OCI-LY7 (cell line): Measurements from ENCODE around the gene EIF4E3. TPM values are rescaled to one million over a fixed set of nuclear protein-coding genes. Genes with fewer than 3 reads are reported as not detected.

Experiments
- BruUV-seq: library from RNA; stranded (reverse); fragments of 400-500 nt; replicated peaks from 2 replicates; lab custom pipeline; 2021; lab: Mats Ljungman, UMichigan
- CTCF ChIA-PET: fragments of 300-600 bp; sonication (Branson Sonifier 250); formaldehyde crosslinking; loops from one replicate; lab custom pipeline; 2022; ENCODE audit warnings: antibody characterized with exemption; ENCODE audit not compliant: unreplicated experiment; lab: Charles Lee
- POLR2A ChIA-PET: fragments of 300-600 bp; sonication (Branson Sonifier 250); formaldehyde crosslinking; loops from one replicate; lab custom pipeline; 2022; ENCODE audit warnings: antibody characterized with exemption; lab: Charles Lee
- DNase-seq: peaks from one replicate; pipeline ENCODE4 v3.0.0-alpha.2; 2015; ENCODE audit warnings: low spot score
- H2AFZ ChIP-seq: fragments of 200-600 bp; sonication (generic), shearing (Covaris generic); 2 replicates; pipeline ENCODE4 v1.6.1; 2014; ENCODE audit warnings: mild to moderate bottlenecking, antibody characterized with exemption, low read length, moderate library complexity
- H3K27ac ChIP-seq: fragments of 200-600 bp; sonication (generic); 2 replicates; pipeline ENCODE4 v1.5.1; 2014; ENCODE audit warnings: mixed run types, low read depth, mild to moderate bottlenecking, moderate library complexity, low read length, inconsistent platforms; ENCODE audit not compliant: poor library complexity, severe bottlenecking
- H3K36me3 ChIP-seq: fragments of 200-600 bp; sonication (generic); 2 replicates; pipeline ENCODE4 v1.6.1; 2014; ENCODE audit warnings: mild to moderate bottlenecking, antibody characterized with exemption, low read length, moderate library complexity, mixed read lengths; ENCODE audit not compliant: insufficient read depth
- H3K4me1 ChIP-seq: fragments of 200-600 bp; sonication (generic); 2 replicates; pipeline ENCODE4 v1.5.1; 2014; ENCODE audit warnings: mild to moderate bottlenecking, low read length; ENCODE audit not compliant: insufficient read depth, poor library complexity, severe bottlenecking
- H3K4me2 ChIP-seq: fragments of 200-600 bp; sonication (generic); 2 replicates; pipeline ENCODE4 v1.6.1; 2014; ENCODE audit warnings: mild to moderate bottlenecking, low read length
- H3K4me3 ChIP-seq: fragments of 200-600 bp; sonication (generic); 2 replicates; pipeline ENCODE4 v1.5.1; 2014; ENCODE audit warnings: mild to moderate bottlenecking, low read depth, low read length; ENCODE audit not compliant: poor library complexity, severe bottlenecking
- H3K79me2 ChIP-seq: fragments of 200-600 bp; sonication (generic); 2 replicates; pipeline ENCODE4 v1.6.1; 2016; ENCODE audit warnings: low read depth, mild to moderate bottlenecking, low read length, moderate library complexity, mixed read lengths; ENCODE audit not compliant: insufficient read depth
- H3K9me2 ChIP-seq: fragments of 200-600 bp; sonication (generic); 2 replicates; pipeline ENCODE4 v1.6.1; 2016; ENCODE audit warnings: mild to moderate bottlenecking, low read length, mixed read lengths; ENCODE audit not compliant: insufficient read depth
- H3K9me3 ChIP-seq: fragments of 200-600 bp; sonication (generic); 2 replicates; pipeline ENCODE4 v1.6.1; 2014; ENCODE audit warnings: mild to moderate bottlenecking, mixed run types, low read length, mixed read lengths
- H4K20me1 ChIP-seq: fragments of 200-600 bp; sonication (generic); 2 replicates; pipeline ENCODE4 v1.6.1; 2014; ENCODE audit warnings: mild to moderate bottlenecking, antibody characterized with exemption, low read length, moderate library complexity, mixed read lengths; ENCODE audit not compliant: insufficient read depth
- EZH2phosphoT487 ChIP-seq: fragments of 200-600 bp; sonication (generic); IDR thresholded peaks from 2 replicates; pipeline ENCODE4 v1.6.1; 2018; ENCODE audit warnings: low read depth, borderline replicate concordance, mild to moderate bottlenecking, mixed run types, antibody characterized with exemption, low read length, moderate library complexity, mixed read lengths
- intact Hi-C: fragments of 100-400 bp; cut with micrococcal nuclease; formaldehyde crosslinking; loops from one replicate; pipeline ENCODE4 v1.10.0; 2022; ENCODE audit not compliant: unreplicated experiment
- total RNA-seq, 2 experiments: library from RNA; depleted of rRNA in 1 of 2; stranded (reverse); fragments of >200 nt in 1 of 2; shearing (Covaris generic) in 1 of 2; gene quantifications; 2 replicates each; pipeline ENCODE4 v1.2.3, GENCODE V29; 2014 to 2022
- TF ChIP-seq, protein P1 (sequence below): fragments of 200-600 bp; sonication (generic); conservative IDR thresholded peaks from 2 replicates; pipeline ENCODE4 v1.5.1; 2014; ENCODE audit warnings: mild to moderate bottlenecking, antibody characterized with exemption, low read length, moderate library complexity, mixed read lengths

The EIF4E3 gene
- total RNA-seq, 2 experiments from 2014 or later = not detected

DNA sequence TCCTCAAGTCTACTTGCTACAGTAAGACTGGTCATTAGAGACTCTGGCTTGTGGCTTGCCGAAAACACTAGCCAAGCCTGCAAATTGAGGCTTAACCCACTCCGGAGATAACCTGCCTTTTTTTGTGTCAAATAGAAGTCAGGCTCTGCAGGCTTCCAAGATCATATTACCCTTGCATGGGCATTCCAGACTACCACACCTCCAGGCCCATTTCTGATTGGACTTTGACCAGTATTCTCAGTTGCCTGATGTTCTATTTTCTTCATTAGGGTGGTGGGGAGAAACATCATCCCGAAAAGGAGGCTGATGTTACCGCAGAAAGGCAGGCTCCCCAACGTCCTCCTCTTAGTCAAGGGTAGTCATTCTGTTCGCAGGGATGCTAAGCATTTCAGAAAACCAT lies 73.6 kb downstream of the EIF4E3 start:
- intact Hi-C loops = loop anchor here (1.0 to 10.0 kb wide), 8 partner anchors 67 to 1579 kb away; no protein-coding TSS in a partner anchor
- Histone ChIP-seq H3K4me3 (no peak overlapping the region), H3K4me1 (peaks cover 12% of the 10 kb centered on the region), H3K27ac (no peak overlapping the region), H3K79me2 (no peaks in the 10 kb centered on the region), H3K9me2 (no peaks in the 10 kb centered on the region), H3K9me3 (no peaks in the 10 kb centered on the region), H4K20me1 (no peaks in the 10 kb centered on the region), H2AFZ (no peak overlapping the region), H3K36me3 (no peaks in the 10 kb centered on the region), H3K4me2 (no peak overlapping the region)
- BruUV-seq = no TSS peak
- TF ChIP-seq, protein P1, sequence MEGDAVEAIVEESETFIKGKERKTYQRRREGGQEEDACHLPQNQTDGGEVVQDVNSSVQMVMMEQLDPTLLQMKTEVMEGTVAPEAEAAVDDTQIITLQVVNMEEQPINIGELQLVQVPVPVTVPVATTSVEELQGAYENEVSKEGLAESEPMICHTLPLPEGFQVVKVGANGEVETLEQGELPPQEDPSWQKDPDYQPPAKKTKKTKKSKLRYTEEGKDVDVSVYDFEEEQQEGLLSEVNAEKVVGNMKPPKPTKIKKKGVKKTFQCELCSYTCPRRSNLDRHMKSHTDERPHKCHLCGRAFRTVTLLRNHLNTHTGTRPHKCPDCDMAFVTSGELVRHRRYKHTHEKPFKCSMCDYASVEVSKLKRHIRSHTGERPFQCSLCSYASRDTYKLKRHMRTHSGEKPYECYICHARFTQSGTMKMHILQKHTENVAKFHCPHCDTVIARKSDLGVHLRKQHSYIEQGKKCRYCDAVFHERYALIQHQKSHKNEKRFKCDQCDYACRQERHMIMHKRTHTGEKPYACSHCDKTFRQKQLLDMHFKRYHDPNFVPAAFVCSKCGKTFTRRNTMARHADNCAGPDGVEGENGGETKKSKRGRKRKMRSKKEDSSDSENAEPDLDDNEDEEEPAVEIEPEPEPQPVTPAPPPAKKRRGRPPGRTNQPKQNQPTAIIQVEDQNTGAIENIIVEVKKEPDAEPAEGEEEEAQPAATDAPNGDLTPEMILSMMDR = no peak
- TF ChIP-seq EZH2phosphoT487 = no peak
- POLR2A ChIA-PET = no interaction called here
- CTCF ChIA-PET = no interaction called here
- no peak for DNase-seq

DNA sequence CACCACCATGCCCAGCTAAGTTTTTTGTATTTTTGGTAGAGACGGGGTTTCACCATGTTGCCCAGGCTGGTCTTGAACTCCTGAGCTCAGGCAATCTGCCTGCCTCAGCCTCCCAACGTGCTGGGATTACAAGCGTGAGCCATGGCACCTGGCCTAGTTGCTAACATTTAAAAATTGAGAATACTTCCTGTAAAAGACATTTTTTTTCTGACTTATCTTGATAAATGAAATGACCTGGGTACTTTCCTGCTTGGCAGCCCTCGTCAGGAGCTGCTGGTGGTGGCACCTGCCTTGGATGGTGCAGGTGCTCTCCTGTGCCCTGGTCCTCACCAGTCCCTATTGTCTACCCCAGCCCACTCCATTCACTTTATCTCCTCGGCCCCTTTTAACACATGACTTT lies 74.8 kb downstream of the EIF4E3 start:
- peaks cover 12% of the 10 kb centered on the region for H3K4me1 ChIP-seq
- H3K79me2 ChIP-seq = no peaks in the 10 kb centered on the region
- no peaks in the 10 kb centered on the region for H3K9me3 ChIP-seq
- intact Hi-C loops = loop anchor here (5.0 to 10.0 kb wide), 5 partner anchors 136 to 1578 kb away; no protein-coding TSS in a partner anchor
- H2AFZ ChIP-seq = no peak overlapping the region
- TF ChIP-seq, protein P1 = no peak
- TF ChIP-seq EZH2phosphoT487 = no peak
- no peak overlapping the region for H3K4me2 ChIP-seq
- no peak overlapping the region for H3K4me3 ChIP-seq
- POLR2A ChIA-PET = interaction anchor here (1.4 kb wide), 1 partner anchor 68 kb away, joined by 3 read pairs; no protein-coding TSS in a partner anchor
- BruUV-seq = no TSS peak
- CTCF ChIA-PET = no interaction called here
- H3K9me2 ChIP-seq = no peaks in the 10 kb centered on the region
- no peak for DNase-seq
- no peak overlapping the region for H3K27ac ChIP-seq
- H3K36me3 ChIP-seq = no peaks in the 10 kb centered on the region
- no peaks in the 10 kb centered on the region for H4K20me1 ChIP-seq

GRCh38 chr3:71649757-71650156 lies 75.4 kb downstream of the EIF4E3 start:
- no peak for TF ChIP-seq EZH2phosphoT487
- TF ChIP-seq, protein P1 = no peak
- Histone ChIP-seq H2AFZ (no peak overlapping the region), H3K4me3 (no peak overlapping the region), H3K4me1 (peaks cover 12% of the 10 kb centered on the region), H4K20me1 (no peaks in the 10 kb centered on the region), H3K79me2 (no peaks in the 10 kb centered on the region), H3K27ac (no peak overlapping the region), H3K9me3 (no peaks in the 10 kb centered on the region), H3K36me3 (no peaks in the 10 kb centered on the region), H3K9me2 (no peaks in the 10 kb centered on the region), H3K4me2 (no peak overlapping the region)
- intact Hi-C loops = loop anchor here (5.0 to 10.0 kb wide), 6 partner anchors 135 to 1577 kb away; no protein-coding TSS in a partner anchor
- BruUV-seq = no TSS peak
- CTCF ChIA-PET = no interaction called here
- DNase-seq = no peak
- POLR2A ChIA-PET = no interaction called here
